ENCODE results near the gene PSME2. TPM values are rescaled to one million over a fixed set of nuclear protein-coding genes. Genes with fewer than 3 reads are reported as not detected.

Gene PSME2
- total RNA-seq, 1 donor from 2014 or later, result 138 TPM

- Histone ChIP-seq H3K4me3 (no peak overlapping the region), H3K27ac (no peak overlapping the region), H3K4me1 (no peaks in the 10 kb centered on the region), H3K9me3 (no peaks in the 10 kb centered on the region), H3K36me3 (peaks cover 86% of the 10 kb centered on the region), H3K27me3 (no peaks in the 10 kb centered on the region)
- intact Hi-C loops (cut with DNase I), result no loop called here
- TF ChIP-seq CTCF (IDR thresholded peaks at IDR 0.05), result no peak
- no peak for ATAC-seq
- DNase-seq, result no peak
These were observed 8.7 kb upstream of the PSME2 start for GRCh38 chr14:24155100-24155499.

- Histone ChIP-seq H3K4me1 (peaks cover 13% of the 10 kb centered on the region), H3K4me3 (no peak overlapping the region), H3K27me3 (no peaks in the 10 kb centered on the region), H3K27ac (no peak overlapping the region), H3K9me3 (no peaks in the 10 kb centered on the region), H3K36me3 (peaks cover 79% of the 10 kb centered on the region)
- ATAC-seq, result no peak
- no peak for DNase-seq
- no peak for TF ChIP-seq CTCF (IDR thresholded peaks at IDR 0.05)
- intact Hi-C loops (cut with DNase I), result no loop called here
These were observed 5.1 kb upstream of the PSME2 start for GRCh38 chr14:24151404-24152080.

GRCh38 chr14:24150993-24151392 is 4.6 kb upstream of the PSME2 start:
- no peaks in the 10 kb centered on the region for H3K27me3 ChIP-seq
- no peak overlapping the region for H3K4me3 ChIP-seq
- intact Hi-C loops (cut with DNase I), result no loop called here
- H3K9me3 ChIP-seq, result no peaks in the 10 kb centered on the region
- DNase-seq (no peak), ATAC-seq (no peak)
- peaks cover 14% of the 10 kb centered on the region for H3K4me1 ChIP-seq
- H3K27ac ChIP-seq, result no peak overlapping the region
- TF ChIP-seq CTCF (IDR thresholded peaks at IDR 0.05), result no peak
- H3K36me3 ChIP-seq, result peaks cover 73% of the 10 kb centered on the region

- ATAC-seq, result no peak
- intact Hi-C loops (cut with DNase I), result no loop called here
- DNase-seq, result no peak
- Histone ChIP-seq H3K4me1 (peaks cover 18% of the 10 kb centered on the region), H3K4me3 (no peak overlapping the region), H3K9me3 (no peaks in the 10 kb centered on the region), H3K36me3 (peaks cover 69% of the 10 kb centered on the region), H3K27ac (no peak overlapping the region), H3K27me3 (no peaks in the 10 kb centered on the region)
- TF ChIP-seq CTCF (IDR thresholded peaks at IDR 0.05), result no peak
These were observed 4.2 kb upstream of the PSME2 start for GRCh38 chr14:24150567-24150966.

GRCh38 chr14:24150061-24150460 is 3.7 kb upstream of the PSME2 start:
- no peaks in the 10 kb centered on the region for H3K27me3 ChIP-seq
- DNase-seq (no peak), ATAC-seq (no peak)
- H3K4me1 ChIP-seq, result peaks cover 22% of the 10 kb centered on the region
- H3K9me3 ChIP-seq, result no peaks in the 10 kb centered on the region
- intact Hi-C loops (cut with DNase I), result no loop called here
- no peak overlapping the region for H3K4me3 ChIP-seq
- peaks cover 64% of the 10 kb centered on the region for H3K36me3 ChIP-seq
- H3K27ac ChIP-seq, result no peak overlapping the region
- no peak for TF ChIP-seq CTCF (IDR thresholded peaks at IDR 0.05)
